Measurements from ENCODE around the gene CPN1.

The CPN1 gene

DNA sequence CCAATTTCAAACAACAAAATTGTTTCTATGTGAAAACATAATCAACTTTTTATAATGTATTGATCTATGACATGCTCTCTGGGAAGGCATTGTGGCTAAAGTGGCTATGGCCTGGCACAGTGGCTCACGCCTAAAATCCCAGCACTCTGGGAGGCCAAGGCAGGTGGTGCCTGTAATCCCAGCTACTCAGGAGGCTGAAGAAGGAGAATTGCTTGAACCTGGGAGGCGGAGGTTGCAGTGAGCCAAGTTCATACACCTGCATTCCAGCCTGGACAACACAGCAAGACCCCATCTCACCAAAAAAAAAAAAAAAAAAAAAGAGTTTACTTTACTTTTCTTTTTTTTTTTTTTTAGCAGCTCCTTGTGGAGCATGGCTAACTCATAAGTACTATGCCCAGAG, 38.9 kb upstream of the CPN1 start:
- H3F3A ChIP-seq (ENCODE audit: insufficient read depth, low read length), result no peaks in the 10 kb centered on the region
- no peak for DNase-seq
- no peaks in the 10 kb centered on the region for H4K20me1 ChIP-seq (ENCODE audit: insufficient read depth, low read length)
- no peaks in the 10 kb centered on the region for H3K9me2 ChIP-seq (replicated peaks; ENCODE audit: insufficient read depth, low read length)
- no peak overlapping the region for H3K9ac ChIP-seq (ENCODE audit: low read length)
- no peak overlapping the region for H2AFZ ChIP-seq (ENCODE audit: low read length)
- H3K4me3 ChIP-seq (ENCODE audit: low read length), result no peak overlapping the region
- no peaks in the 10 kb centered on the region for H3K36me3 ChIP-seq (replicated peaks; ENCODE audit: insufficient read depth, low read length)
- H3K27me3 ChIP-seq (replicated peaks; ENCODE audit: insufficient read depth, low read length), result no peaks in the 10 kb centered on the region
- no peak overlapping the region for H3K4me2 ChIP-seq (ENCODE audit: low read depth, low read length)
- H3K27ac ChIP-seq (ENCODE audit: low read length), result no peak overlapping the region
- no peaks in the 10 kb centered on the region for H3K9me3 ChIP-seq (replicated peaks; ENCODE audit: insufficient read depth, low read length)
- TF ChIP-seq CTCF (IDR thresholded peaks at IDR 0.05; ENCODE audit: low read length) (no peak), EZH2 (optimal IDR thresholded peaks at IDR 0.05; ENCODE audit: low read depth, low read length) (no peak), EZH2phosphoT487 (IDR thresholded peaks at IDR 0.05; ENCODE audit: low read length) (no peak)
- H3K4me1 ChIP-seq (ENCODE audit: low read length), result no peaks in the 10 kb centered on the region
- H3K79me2 ChIP-seq (ENCODE audit: low read length), result no peaks in the 10 kb centered on the region

DNA sequence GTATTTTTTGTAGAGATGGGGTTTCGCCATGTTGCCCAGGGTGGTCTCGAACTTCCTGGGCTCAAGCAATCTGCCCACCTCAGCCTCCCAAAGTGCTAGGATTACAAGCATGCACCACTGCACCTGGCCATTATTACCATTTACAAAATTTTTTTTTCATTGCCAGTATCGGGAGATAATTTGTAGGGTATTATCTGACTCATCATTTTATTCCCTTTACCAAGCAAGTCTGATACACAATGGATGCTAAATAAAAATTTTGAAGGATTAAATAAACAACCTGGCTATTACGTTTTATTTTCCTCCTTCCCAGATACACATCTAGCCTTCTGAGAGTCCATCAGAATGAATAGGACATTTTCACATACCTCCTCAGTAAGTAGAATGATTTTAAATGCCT, 38.1 kb upstream of the CPN1 start:
- H3K9me2 ChIP-seq (replicated peaks; ENCODE audit: insufficient read depth, low read length), result no peaks in the 10 kb centered on the region
- no peaks in the 10 kb centered on the region for H4K20me1 ChIP-seq (ENCODE audit: insufficient read depth, low read length)
- no peak overlapping the region for H3K4me2 ChIP-seq (ENCODE audit: low read depth, low read length)
- no peaks in the 10 kb centered on the region for H3F3A ChIP-seq (ENCODE audit: insufficient read depth, low read length)
- H2AFZ ChIP-seq (ENCODE audit: low read length), result no peak overlapping the region
- no peak for DNase-seq
- H3K79me2 ChIP-seq (ENCODE audit: low read length), result no peaks in the 10 kb centered on the region
- TF ChIP-seq CTCF (IDR thresholded peaks at IDR 0.05; ENCODE audit: low read length), result no peak
- TF ChIP-seq EZH2phosphoT487 (IDR thresholded peaks at IDR 0.05; ENCODE audit: low read length), result no peak
- no peak for TF ChIP-seq EZH2 (optimal IDR thresholded peaks at IDR 0.05; ENCODE audit: low read depth, low read length)
- no peaks in the 10 kb centered on the region for H3K27me3 ChIP-seq (replicated peaks; ENCODE audit: insufficient read depth, low read length)
- H3K36me3 ChIP-seq (replicated peaks; ENCODE audit: insufficient read depth, low read length), result no peaks in the 10 kb centered on the region
- no peak overlapping the region for H3K27ac ChIP-seq (ENCODE audit: low read length)
- no peaks in the 10 kb centered on the region for H3K9me3 ChIP-seq (replicated peaks; ENCODE audit: insufficient read depth, low read length)
- no peak overlapping the region for H3K9ac ChIP-seq (ENCODE audit: low read length)
- H3K4me3 ChIP-seq (ENCODE audit: low read length), result no peak overlapping the region
- H3K4me1 ChIP-seq (ENCODE audit: low read length), result no peaks in the 10 kb centered on the region

GRCh38 chr10:100114976-100115770, 33.5 kb upstream of the CPN1 start:
- Histone ChIP-seq H3K79me2 (ENCODE audit: low read length) (no peaks in the 10 kb centered on the region), H3K9me3 (replicated peaks; ENCODE audit: insufficient read depth, low read length) (no peaks in the 10 kb centered on the region), H4K20me1 (ENCODE audit: insufficient read depth, low read length) (no peaks in the 10 kb centered on the region), H3K4me1 (ENCODE audit: low read length) (no peaks in the 10 kb centered on the region), H3K9me2 (replicated peaks; ENCODE audit: insufficient read depth, low read length) (no peaks in the 10 kb centered on the region), H3K27me3 (replicated peaks; ENCODE audit: insufficient read depth, low read length) (no peaks in the 10 kb centered on the region), H3K36me3 (replicated peaks; ENCODE audit: insufficient read depth, low read length) (no peaks in the 10 kb centered on the region), H3K4me3 (ENCODE audit: low read length) (no peak overlapping the region), H3K9ac (ENCODE audit: low read length) (no peak overlapping the region), H3K4me2 (ENCODE audit: low read depth, low read length) (no peak overlapping the region), H3F3A (ENCODE audit: insufficient read depth, low read length) (no peaks in the 10 kb centered on the region), H3K27ac (ENCODE audit: low read length) (no peak overlapping the region), H2AFZ (ENCODE audit: low read length) (no peak overlapping the region)
- no peak for DNase-seq
- TF ChIP-seq CTCF (IDR thresholded peaks at IDR 0.05; ENCODE audit: low read length), result no peak
- no peak for TF ChIP-seq EZH2 (optimal IDR thresholded peaks at IDR 0.05; ENCODE audit: low read depth, low read length)
- TF ChIP-seq EZH2phosphoT487 (IDR thresholded peaks at IDR 0.05; ENCODE audit: low read length), result no peak
